Gastrocnemius medialis (tissue), 4 donors: ENCODE measurements around the gene WDR6.

Experiments used
- POLR2A ChIP-seq, 2 donors: fragments of 450-650 bp; IDR thresholded peaks; one replicate each; pipeline ENCODE4 v1.6.1; 2017; ENCODE audit warnings: antibody characterized with exemption in 2 of 2, mild to moderate bottlenecking in 2 of 2, moderate library complexity in 2 of 2
- TF ChIP-seq, protein P1 (sequence below), 5 experiments: fragments of 450-650 bp in 3 of 5; fragments of 200-600 bp in 2 of 5; sonication (generic) in 2 of 5; IDR thresholded peaks in 4 of 5; conservative IDR thresholded peaks in 1 of 5; 1 replicate in 4 of 5; 2 replicates in 1 of 5; pipeline ENCODE4 v1.5.1; 2016 to 2019; ENCODE audit warnings: antibody characterized with exemption in 5 of 5, mild to moderate bottlenecking in 3 of 5, moderate library complexity in 3 of 5

DNA sequence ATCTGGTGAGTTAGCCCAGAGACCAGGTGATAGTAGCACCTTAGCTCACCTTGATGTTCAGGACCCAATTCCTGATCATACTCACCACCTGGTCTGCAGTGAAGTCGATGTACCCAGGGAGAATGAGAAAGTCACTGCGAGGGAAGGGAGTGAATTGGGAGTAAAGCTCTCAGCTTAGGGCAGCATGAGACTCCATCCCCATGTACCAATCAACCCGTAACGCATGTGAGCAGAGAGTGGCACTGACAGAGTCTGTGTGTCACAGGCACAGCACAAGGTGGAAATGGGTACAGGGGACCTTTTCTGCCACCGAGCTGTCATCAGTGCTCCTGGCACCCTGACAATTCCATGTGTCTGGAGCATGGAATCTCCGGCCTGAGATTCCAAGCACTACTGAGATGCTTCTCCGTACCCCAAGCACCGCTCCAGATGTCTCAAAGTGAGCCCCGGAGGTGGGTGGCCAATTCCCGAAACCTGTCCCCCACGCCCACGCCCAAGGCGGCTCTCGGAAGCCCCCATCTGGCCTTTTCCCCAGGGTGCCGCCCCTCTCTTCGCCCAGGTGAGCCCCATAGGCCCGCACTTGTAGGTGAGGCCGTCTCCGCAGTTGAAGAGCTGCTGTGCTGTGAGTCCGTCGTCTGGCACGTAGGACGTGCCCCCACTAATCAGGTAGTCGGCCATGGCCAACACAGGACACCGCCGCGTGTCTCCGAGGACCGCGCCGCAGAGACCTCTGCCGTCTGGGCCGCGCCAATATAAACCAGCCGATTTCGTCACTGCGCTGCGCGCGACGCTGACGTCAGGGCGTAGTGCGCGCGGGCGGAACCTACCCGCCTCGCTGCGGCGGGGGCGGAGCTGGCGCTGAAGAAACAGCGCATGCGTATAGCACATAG, 21.7 kb downstream of the WDR6 start, which contains the start of gene IMPDH2:
- TF ChIP-seq, protein P1, sequence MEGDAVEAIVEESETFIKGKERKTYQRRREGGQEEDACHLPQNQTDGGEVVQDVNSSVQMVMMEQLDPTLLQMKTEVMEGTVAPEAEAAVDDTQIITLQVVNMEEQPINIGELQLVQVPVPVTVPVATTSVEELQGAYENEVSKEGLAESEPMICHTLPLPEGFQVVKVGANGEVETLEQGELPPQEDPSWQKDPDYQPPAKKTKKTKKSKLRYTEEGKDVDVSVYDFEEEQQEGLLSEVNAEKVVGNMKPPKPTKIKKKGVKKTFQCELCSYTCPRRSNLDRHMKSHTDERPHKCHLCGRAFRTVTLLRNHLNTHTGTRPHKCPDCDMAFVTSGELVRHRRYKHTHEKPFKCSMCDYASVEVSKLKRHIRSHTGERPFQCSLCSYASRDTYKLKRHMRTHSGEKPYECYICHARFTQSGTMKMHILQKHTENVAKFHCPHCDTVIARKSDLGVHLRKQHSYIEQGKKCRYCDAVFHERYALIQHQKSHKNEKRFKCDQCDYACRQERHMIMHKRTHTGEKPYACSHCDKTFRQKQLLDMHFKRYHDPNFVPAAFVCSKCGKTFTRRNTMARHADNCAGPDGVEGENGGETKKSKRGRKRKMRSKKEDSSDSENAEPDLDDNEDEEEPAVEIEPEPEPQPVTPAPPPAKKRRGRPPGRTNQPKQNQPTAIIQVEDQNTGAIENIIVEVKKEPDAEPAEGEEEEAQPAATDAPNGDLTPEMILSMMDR (IDR thresholded peaks at IDR 0.05 in 4 of 5, conservative IDR thresholded peaks at IDR 0.05 in 1 of 5) = peak in 2 of 5 experiments; percentile 21 to 23
- TF ChIP-seq POLR2A (IDR thresholded peaks at IDR 0.05) = peak; percentile 98
